NCI-H1417 (cell line): ENCODE results near the gene PDE4D.
"Not testable (repeated sequence)": the region's sequence is repeated elsewhere in the genome, so short reads cannot be mapped to it uniquely, and the experiment has no call there.

Source experiments
- DNase-seq, 3 experiments: peaks; one replicate each; lab custom pipeline; 2025; lab: John Stamatoyannopoulos, UW

The PDE4D gene

GRCh38 chr5:59583810-59584562 is 309.5 kb downstream of the PDE4D start:
- peak in 2 of 3 experiments; percentile 28 to 78 for DNase-seq

GRCh38 chr5:59583151-59583809 is 310.2 kb downstream of the PDE4D start:
- no peak for DNase-seq

- DNase-seq, result no peak
Measured at GRCh38 chr5:59582746-59583145, 310.8 kb downstream of the PDE4D start.

- DNase-seq, result no peak
Measured at GRCh38 chr5:59579824-59580167, 313.7 kb downstream of the PDE4D start.

GRCh38 chr5:59579101-59579823 is 314.3 kb downstream of the PDE4D start:
- DNase-seq, result no peak

- DNase-seq, result no peak
Measured at GRCh38 chr5:59577485-59577884, 316.0 kb downstream of the PDE4D start.

GRCh38 chr5:59575648-59576445 is 317.7 kb downstream of the PDE4D start:
- no peak for DNase-seq

- DNase-seq, result not testable (repeated sequence)
Measured at GRCh38 chr5:59573509-59573908, 320.0 kb downstream of the PDE4D start.

GRCh38 chr5:59571067-59571466 is 322.5 kb downstream of the PDE4D start:
- no peak for DNase-seq

- peak in 1 of 3 experiments; percentile 47 for DNase-seq
Measured at GRCh38 chr5:59569608-59570334, 323.8 kb downstream of the PDE4D start.

GRCh38 chr5:59569158-59569557 is 324.4 kb downstream of the PDE4D start:
- DNase-seq, result peak in 1 of 3 experiments; percentile 47

GRCh38 chr5:59568161-59568560 is 325.4 kb downstream of the PDE4D start:
- DNase-seq, result no peak

- no peak for DNase-seq
Measured at GRCh38 chr5:59565551-59565950, 328.0 kb downstream of the PDE4D start.

- no peak for DNase-seq
Measured at GRCh38 chr5:59564895-59565294, 328.6 kb downstream of the PDE4D start.

GRCh38 chr5:59562756-59563389 is 330.7 kb downstream of the PDE4D start:
- DNase-seq, result peak in 2 of 3 experiments; percentile 5 to 43

GRCh38 chr5:59560553-59560952 is 333.0 kb downstream of the PDE4D start:
- peak in 1 of 3 experiments; percentile 32 for DNase-seq

- DNase-seq, result no peak
Measured at GRCh38 chr5:59559847-59560246, 333.7 kb downstream of the PDE4D start.

- no peak for DNase-seq
Measured at GRCh38 chr5:59559323-59559722, 334.2 kb downstream of the PDE4D start.

- DNase-seq, result no peak
Measured at GRCh38 chr5:59558501-59558900, 335.0 kb downstream of the PDE4D start.

GRCh38 chr5:59557572-59557971 is 336.0 kb downstream of the PDE4D start:
- no peak for DNase-seq

GRCh38 chr5:59555596-59555995 is 337.9 kb downstream of the PDE4D start:
- DNase-seq, result no peak
